Measurements from ENCODE around the gene ARMC5.

ARMC5 gene

DNA sequence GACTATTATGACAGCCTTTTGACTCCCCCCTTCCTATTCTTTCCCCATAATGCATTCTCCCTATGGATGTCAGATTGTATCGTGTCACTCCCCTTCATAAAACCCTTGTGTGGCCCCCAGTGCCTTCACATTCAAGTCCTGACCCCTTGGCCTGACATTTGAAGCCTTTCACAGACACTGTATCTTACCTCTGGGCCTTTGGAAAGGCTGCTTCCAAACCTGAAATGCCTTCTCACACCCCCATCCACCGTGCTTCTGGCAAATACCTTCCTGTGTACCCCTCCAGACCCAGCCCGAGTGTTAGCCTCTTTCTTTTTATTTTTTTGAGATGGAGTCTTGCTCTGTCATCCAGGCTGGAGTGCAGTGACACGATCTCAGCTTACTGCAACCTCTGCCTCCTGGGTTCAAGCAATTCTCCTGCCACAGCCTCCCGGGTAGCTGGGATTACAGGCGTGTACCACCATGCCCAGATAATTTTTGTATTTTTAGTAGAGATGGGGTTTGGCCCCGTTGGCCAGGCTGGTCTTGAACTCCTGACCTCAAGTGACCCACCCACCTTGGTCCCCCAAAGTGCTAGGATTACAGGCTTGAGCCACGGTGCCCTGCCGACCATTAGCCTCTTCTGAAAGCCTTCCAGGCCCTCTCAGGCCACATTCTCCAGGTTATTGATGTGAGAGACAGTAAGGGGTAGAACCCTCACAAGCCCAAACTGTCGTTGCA, 2.1 kb downstream of the ARMC5 start:
- no peak for DNase-seq (ENCODE audit: low spot score)

DNA sequence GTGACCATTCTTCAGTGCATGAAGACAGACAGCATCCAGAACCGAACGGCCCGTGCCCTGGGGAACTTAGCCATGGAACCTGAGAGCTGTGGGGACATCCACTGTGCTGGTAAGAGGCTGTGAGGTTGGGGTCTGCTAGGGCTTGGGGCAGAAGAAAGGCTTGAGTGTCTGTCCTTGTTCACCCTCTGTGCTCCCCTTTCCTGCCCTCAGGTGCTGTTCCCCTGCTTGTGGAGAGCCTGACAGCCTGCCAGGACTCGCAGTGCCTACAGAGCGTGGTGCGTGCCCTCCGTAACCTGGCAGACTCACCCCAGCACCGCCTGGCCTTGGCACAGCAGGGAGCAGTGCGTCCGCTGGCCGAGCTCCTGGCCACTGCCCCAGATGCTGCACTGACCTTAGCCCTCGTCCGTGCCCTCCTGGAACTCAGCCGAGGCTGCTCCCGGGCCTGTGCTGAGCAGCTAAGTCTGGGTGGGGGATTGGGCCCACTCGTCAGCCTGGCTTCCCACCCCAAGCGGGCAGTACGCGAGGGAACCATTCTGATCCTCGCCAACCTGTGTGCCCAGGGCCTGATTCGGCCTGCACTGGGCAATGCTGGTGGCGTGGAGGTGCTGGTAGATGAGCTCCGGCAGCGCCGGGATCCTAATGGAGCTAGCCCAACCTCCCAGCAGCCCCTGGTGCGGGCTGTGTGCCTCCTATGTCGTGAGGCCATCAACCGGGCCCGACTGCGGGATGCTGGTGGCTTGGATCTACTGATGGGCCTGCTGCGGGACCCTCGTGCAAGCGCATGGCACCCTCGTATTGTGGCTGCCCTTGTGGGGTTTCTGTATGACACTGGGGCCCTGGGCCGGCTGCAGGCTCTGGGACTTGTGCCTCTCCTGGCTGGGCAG, 2.9 kb downstream of the ARMC5 start:
- DNase-seq (ENCODE audit: low spot score), result no peak

DNA sequence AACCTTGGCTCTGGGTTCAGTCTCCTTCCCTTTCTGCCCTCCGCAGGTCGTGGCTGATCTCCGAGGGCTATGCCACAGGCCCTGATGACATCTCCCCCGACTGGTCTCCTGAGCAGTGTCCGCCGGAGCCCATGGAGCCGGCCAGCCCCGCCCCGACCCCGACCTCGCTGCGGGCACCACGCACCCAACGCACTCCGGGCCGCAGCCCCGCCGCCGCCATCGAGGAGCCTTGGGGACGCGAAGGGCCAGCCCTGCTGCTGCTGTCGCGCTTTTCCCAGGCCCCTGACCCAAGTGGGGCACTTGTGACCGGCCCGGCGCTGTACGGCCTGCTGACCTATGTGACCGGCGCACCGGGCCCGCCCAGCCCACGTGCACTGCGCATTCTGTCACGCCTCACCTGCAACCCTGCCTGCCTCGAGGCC, 5.1 kb downstream of the ARMC5 start:
- DNase-seq (ENCODE audit: low spot score), result no peak

DNA sequence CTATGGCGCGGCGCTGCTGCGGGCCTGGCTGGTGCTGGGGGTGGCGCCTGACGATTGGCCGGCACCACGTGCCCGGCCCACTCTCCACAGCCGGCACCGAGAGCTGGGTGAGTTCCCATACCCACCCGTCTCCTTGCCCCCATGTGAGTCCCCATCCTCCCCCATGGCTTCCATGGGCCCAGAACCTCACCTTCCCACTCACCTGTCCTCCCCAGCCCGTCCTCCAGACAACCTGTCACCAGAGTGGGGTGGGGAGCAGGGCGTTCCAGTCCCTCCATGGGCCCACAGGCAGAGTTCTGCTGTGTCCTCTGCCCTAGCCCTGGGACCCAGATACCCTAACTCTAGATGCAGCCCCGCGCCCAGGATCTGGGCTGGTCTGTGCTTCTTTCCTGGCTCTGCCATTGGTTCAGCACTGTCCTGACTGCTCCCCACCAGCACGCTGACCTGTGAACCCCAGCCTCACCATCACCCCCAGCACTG, 5.5 kb downstream of the ARMC5 start:
- no peak for DNase-seq (ENCODE audit: low spot score)

DNA sequence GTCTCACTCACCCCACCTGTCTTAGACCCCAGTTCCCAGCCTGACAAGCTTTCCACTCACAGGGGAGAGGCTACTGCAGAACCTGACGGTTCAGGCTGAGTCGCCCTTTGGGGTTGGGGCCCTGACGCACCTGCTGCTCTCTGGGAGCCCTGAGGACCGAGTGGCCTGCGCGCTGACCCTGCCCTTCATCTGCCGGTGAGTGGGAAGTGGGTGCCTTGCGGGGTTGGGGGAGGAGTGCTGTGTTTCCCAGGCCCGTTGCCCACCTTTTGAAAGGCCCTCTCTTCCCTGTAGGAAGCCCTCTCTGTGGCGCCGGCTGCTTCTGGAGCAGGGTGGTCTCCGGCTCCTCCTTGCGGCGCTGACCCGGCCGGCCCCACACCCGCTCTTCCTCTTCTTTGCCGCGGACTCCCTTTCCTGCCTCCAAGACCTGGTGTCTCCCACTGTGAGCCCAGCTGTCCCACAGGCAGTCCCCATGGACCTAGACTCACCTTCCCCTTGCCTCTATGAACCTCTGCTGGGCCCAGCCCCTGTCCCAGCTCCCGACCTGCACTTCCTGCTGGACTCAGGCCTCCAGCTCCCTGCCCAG, 6.6 kb downstream of the ARMC5 start:
- no peak for DNase-seq (ENCODE audit: low spot score)

DNA sequence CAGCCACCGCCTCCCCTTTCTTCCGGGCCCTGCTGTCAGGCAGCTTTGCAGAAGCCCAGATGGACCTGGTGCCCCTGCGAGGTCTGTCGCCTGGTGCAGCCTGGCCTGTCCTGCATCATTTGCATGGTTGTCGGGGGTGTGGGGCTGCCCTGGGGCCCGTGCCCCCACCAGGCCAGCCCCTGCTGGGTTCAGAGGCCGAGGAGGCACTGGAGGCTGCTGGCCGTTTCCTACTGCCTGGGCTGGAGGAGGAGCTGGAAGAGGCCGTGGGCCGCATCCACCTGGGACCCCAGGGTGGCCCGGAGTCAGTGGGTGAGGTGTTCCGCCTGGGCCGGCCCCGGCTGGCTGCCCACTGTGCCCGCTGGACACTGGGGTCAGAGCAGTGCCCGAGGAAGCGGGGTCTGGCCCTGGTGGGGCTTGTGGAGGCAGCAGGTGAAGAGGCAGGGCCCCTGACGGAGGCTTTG, 7.1 kb downstream of the ARMC5 start:
- no peak for DNase-seq (ENCODE audit: low spot score)

DNA sequence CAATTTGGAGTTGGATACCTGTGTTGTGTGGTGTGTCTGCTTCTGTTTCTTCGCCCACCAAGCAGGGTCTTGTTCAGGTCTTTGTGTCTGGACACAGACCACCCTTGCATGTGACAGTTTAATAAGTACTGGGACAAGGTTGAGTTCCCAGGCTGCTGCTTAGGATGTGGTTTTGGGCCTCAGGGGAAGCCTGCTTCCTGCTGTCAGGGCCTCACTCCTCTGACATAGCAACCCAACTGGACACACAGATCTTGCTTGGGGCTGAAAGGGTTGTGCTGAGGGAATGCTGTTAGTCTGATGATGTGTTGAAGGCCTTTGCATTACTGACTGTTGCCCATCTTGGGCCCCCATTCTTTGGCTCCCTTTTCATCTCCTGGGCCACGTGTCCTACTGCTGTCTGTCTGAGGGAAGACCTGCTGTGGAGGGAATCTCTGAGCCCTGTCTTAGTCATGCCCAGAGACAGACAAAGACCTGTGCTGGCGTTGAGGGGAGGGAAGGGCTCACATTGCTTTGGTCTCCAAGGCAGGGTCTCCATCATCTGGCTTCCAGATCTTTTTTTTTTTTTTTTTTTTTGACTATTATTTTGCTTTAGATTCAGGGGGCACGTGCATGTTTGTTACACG, 8.0 kb downstream of the ARMC5 start:
- DNase-seq (ENCODE audit: low spot score), result no peak

DNA sequence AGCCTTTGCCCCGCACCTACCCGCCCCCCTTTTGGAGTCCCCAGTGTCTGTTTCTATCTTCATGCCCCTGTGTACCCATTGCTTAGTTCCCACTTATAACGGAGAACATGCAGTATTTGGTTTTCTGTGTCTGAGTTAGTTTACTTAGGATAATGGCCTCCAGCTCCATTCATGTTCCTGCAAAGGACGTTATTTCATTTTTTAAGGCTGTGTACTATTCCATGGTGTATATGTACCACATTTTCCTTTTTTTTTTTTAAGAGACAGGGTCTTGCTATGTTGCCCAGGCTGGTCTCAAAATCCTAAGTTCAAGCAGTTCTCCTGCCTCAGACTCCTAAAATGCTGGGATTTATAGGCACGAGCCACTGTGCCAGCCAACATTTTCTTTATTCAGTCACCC, 8.6 kb downstream of the ARMC5 start:
- DNase-seq (ENCODE audit: low spot score), result no peak

DNA sequence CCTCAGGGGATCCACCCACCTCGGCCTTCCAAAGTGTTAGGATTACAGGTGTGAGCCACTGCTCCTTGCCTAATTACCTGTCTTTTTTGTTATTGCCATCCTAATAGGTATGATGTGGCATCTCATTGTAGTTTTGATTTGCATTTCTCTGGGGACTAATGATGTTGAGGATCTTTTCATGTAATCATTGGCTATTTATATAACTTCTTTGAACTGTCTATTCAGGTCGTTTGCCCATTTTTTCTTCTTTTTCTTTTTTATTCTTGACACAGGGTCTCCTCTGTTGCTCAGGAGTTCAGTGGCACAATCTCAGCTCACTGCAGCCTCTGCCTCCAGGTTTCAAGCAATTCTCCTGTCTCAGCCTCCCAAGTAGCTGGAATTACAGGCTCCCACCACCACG, 11.3 kb downstream of the ARMC5 start:
- no peak for DNase-seq (ENCODE audit: low spot score)

DNA sequence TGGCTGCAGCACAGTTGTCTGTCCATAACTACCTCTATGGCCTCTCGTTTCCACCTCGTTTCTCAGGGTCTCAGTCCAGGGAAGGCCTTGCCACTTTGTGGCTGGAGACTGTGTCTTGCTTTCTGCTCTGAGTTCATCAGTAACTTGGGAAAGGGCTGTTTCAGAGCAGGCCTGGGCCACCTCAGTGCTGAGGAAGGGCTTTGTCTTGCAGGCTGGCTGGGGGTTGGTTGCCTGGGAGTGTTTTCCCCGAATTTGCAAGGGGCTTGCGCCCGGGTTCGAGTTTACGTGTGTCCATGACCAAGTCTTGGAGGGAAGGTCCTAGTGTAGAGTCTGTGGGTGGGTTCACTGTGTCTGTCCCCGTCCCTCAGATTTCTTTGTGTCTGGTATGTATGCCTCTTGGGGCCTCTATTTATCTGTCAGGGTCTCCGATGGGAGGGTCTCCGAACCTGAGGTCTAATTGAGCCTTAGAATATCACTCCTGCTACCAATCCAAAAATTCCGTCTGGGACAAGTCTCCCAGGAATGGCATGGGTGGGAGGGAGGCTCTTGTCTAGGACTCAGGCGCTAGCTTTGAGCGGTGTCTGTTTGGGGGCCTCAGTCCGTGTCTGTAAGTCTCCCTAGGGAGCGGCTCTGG, 12.1 kb downstream of the ARMC5 start:
- no peak for DNase-seq (ENCODE audit: low spot score)

DNA sequence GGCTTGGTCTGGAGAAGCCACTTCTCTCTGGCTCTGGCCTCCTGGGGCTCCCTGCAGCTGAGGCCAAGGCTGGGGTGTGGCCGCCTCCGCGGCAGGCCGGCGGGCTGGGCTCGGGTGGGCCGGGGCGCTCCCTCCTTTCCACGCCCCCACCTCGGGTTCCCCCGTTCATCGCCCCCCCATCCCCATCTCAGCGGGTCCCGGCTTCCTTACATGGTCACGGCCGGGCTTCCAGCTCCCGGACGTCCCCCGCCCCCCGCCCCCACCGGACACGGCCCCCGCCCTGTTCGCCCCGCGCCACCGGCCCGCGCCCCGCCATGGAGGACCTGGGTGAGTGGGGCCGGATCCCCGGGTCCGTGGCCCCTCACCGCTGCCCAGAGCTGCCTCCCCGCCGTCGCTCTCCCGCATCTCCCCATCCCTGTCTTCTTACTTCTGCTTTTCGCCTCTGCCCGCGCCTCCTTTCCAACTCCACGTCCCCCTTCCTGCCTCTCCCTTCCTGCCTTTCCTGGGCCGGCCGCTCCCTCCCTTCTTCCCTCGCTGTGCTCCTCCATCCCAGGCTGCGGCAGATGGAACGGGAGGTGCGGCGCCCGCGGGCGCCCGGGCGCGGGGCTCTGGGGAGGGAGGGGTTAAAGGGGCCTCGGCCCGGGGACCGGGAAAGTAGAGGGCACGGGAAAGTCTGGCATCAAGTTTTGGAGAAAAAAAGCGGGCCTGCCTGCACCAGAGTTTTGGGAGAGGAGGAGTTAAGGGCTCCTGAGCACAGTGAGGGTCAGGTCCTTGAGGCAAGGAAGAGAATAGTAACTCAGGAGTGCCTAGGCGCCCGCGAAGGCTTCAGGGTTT, 12.8 kb downstream of the ARMC5 start, which contains the start of gene TGFB1I1:
TSS of gene TGFB1I1 (plus strand) at position 278 of the 834 bp plus-strand sequence. CDS start at position 315, 37 bp downstream.
- DNase-seq (ENCODE audit: low spot score), result peak; percentile 46

DNA sequence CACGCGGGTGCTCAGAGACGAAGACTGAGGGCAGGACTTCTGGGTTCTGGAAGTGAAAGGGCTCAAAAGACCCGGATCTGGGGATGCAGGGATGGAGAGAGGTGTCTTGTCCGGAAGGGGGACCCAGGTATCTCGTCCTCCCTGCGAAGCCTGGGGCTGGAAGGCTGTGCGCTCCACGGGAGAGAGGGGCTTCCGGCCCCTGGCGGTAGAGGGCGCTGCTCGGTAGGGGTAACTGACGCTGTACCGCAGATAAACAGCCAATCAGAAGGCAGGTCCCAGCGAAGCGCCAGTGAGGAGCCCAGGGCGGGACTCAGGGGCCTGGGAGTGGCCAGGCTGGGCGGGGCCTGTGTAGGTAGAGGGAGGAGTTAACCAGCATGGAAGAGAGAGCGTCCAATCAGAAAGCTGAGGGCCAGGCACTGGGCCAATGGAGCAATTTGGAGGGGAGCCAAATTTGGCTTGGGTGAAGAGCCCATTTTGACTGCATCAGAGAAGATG, 13.5 kb downstream of the ARMC5 start:
- peak; percentile 78 for DNase-seq (ENCODE audit: low spot score)

DNA sequence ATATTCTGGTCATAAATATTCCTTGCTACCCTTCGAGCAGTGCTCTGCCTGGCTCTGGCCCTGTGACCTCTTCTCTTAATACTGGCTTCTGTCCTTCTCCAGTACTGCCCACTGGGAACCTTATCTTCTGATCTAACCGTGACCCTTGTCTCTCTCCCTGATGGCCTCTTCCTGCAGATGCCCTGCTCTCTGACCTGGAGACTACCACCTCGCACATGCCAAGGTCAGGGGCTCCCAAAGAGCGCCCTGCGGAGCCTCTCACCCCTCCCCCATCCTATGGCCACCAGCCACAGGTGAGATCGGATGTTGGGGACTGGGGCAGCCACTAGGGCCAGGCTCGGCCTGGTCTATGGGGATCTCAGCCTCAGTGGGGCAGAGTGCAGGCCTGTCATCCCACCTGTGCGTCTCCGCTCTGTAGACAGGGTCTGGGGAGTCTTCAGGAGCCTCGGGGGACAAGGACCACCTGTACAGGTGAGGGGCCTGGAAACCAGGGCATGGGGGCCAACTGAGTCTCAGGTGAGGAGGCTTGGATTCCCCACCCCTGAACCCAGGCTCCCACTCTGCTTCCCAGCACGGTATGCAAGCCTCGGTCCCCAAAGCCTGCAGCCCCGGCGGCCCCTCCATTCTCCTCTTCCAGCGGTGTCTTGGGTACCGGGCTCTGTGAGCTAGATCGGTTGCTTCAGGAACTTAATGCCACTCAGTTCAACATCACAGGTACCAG, 14.1 kb downstream of the ARMC5 start:
- DNase-seq (ENCODE audit: low spot score), result no peak

DNA sequence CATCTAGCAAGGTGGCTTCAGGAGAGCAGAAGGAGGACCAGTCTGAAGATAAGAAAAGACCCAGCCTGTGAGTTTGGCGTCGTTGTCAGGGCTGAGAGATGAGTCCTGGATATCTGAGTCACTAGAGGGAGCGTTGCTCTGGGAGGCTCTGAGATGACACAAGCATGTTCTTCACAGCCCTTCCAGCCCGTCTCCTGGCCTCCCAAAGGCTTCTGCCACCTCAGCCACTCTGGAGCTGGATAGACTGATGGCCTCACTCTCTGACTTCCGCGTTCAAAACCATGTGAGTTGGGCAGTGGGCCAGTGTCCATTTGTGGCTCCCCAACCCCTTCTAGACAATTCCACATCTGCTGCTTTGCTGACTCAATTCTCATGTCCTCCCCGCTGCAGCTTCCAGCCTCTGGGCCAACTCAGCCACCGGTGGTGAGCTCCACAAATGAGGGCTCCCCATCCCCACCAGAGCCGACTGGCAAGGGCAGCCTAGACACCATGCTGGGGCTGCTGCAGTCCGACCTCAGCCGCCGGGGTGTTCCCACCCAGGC, 14.9 kb downstream of the ARMC5 start:
- DNase-seq (ENCODE audit: low spot score), result no peak

DNA sequence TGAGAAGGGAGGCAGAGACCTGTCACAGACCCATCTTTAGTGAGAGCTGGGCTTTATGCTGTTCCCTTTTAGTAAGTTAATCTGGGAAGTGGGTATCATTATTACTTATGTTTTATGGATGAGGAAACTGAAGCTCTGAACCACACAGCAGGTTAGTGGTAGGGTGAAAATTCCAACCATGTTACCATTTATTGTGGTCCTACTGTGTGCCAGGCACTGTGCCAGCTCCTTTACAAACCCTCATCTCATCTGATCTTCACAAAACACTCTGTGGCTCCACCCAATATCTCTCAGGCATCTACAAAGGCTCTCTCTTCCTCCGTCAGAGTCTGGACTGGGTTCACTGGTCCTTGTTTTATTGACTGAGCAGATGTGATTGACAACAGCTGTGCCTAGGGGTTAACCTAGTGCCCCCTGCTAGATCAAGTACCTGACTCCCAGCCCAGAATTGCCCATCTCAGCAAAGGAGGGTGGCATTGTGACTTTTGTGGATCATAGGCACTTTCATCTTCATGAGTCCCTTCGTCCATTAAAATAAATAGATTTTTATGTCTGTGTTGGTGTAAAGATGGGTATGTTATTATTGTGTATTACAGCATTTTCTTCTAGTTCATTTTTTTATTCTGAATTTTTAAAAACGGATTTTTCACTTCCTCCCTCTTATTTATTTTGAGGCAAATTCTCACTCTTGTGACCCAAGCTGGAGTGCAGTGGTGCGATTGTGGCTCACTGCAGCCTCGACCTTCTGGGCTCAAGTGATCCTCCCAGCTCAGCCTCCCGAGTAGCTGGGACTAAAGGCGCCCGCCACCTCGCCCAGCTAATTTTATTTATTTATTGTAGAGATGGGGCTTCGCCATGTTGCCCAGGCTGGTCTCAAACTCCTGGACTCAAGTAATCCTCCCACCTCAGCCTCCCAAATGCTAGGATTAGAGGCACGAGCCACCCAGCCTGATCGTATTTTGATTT, 15.8 kb downstream of the ARMC5 start:
- no peak for DNase-seq (ENCODE audit: low spot score)

DNA sequence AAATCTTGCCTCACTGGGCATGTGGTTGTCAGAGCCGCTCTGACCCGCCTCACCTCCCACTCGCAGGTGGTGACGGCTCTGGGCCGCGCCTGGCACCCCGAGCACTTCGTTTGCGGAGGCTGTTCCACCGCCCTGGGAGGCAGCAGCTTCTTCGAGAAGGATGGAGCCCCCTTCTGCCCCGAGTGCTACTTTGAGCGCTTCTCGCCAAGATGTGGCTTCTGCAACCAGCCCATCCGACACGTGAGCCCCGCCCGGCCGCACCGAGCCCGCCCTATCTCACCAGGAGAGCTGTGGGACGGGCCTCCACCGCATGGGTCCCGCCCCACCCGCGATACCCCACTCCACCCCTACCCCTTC, 16.6 kb downstream of the ARMC5 start:
- no peak for DNase-seq (ENCODE audit: low spot score)

DNA sequence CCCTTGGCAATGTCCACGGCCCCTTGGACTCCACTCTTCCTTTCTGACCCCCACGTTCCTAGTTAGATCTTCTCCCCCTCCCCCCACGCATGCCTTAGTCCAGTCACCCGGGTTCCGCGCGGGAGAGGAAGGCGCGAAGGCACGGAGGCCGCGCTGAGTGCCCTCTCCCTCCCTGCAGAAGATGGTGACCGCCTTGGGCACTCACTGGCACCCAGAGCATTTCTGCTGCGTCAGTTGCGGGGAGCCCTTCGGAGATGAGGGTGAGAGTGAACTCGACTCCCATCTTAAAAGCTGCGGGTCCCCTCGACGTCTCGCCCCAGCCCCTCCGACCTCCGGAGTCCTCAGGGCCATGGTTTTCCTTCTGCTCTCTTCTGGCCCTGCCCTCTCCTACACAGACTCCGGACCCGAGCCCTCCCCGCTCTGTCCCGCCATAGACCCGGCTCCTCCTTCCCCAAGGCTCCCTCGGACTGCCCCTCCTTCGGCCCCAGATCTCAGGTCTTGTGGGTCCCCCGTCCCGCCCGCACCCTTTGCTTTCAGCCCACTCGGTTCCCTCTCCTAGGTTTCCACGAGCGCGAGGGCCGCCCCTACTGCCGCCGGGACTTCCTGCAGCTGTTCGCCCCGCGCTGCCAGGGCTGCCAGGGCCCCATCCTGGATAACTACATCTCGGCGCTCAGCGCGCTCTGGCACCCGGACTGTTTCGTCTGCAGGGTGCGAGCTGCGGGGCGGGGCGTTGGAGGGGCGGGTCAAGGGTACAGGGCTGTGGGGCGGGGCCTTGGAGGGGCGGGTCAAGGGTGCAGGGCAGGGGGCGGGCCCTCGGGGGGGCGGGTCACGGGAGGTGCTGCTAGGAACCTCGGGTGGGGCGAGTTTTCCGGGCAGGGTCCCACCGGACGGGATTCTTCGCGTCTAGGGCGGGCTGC, 17.3 kb downstream of the ARMC5 start:
- no peak for DNase-seq (ENCODE audit: low spot score)
